Measurements from ENCODE around the gene PRR15.
"Not testable (repeated sequence)": the region's sequence is repeated elsewhere in the genome, so short reads cannot be mapped to it uniquely, and the experiment has no call there.

The PRR15 gene

GRCh38 chr7:29563590-29564495 lies at the start of gene PRR15:
Gene PRR15, plus strand, starts transcription at chr7:29563835. Its CDS starts 2,495 bp downstream, at chr7:29566330.
- DNase-seq = peak in 1 of 2 donors; percentile 25

DNA sequence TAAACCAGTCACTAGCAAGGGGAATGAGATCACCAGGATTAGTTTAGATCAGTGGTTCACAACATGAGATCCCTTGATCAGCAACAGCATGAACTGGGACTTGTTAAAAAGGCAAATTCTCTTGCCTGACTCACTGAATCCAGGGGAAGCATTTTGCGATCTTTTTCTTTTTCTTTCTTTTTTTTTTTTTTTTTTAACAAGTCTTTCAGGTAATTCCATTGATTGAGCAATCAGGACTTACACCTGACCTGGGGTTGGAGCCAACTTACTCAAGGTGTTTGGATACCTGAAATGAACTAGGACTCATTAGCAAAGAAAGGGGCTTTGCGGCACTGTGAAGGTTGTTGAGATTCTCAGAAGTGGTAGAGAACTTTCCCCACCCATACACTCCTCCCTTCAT lies 47.1 kb upstream of the PRR15 start:
- no peak for DNase-seq

- DNase-seq = no peak
These were observed 45.0 kb upstream of the PRR15 start for GRCh38 chr7:29518616-29519015.

- DNase-seq = no peak
These were observed 39.9 kb upstream of the PRR15 start for GRCh38 chr7:29523728-29524127.

GRCh38 chr7:29527505-29528108 lies 36.0 kb upstream of the PRR15 start:
- no peak for DNase-seq

DNA sequence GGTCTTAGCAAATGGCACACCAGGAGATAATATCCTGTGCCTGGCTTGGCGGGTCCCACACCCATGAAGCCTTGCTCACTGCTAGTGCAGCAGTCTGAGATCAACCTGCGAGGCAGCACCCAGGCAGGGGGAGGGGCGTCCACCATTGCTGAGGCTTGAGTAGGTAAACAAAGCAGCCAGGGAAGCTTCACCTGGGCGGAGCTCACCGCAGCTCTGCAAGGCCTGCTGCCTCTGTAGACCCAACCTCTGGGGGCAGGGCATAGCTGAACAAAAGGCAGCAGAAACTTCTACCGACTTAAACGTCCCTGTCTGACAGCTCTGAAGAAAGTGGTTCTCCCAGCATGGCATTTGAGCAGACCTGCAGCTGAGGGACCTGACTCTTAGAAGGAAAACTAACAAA lies 35.1 kb upstream of the PRR15 start:
- not testable (repeated sequence) for DNase-seq

GRCh38 chr7:29538389-29538788 lies 25.2 kb upstream of the PRR15 start:
- DNase-seq = no peak

GRCh38 chr7:29539471-29539870 lies 24.2 kb upstream of the PRR15 start:
- DNase-seq = no peak

DNA sequence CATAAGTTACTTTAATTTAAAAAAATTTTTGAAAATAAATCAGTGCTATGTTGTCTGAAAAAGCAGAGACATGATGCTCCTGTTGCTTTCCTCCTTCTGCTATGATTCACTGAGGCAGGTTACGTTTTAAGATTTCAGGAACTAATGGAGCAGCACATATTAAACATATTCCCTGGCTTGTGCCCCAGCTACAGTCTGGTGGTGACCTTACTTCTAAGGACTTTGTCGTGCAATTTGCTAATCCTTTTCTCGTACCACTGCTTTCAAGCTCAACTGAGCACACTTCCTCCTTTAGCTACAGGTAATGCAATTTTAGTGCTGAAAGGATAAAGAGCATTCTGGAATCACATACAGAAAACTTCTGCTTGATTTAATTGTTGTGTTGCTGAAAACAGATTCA lies 16.2 kb upstream of the PRR15 start:
- DNase-seq = no peak

DNA sequence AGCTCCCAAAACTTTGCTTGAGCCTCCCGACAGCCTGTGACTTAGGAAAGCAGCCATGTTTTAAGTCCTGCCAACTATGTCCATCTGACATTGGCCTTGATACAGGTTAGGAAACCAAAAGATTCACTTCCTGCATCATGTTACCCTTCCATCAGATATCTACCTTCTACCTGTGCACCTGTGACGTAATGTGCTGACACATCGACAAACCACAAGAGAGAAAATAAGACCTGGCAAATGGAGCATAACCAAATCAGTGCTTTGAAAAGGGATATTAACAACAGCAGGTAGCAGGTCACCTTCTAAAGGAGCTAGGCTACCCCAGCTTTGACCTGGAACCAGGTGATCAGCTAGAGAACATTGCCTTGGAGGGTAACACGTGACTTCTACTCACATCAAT lies 14.8 kb upstream of the PRR15 start:
- no peak for DNase-seq

DNA sequence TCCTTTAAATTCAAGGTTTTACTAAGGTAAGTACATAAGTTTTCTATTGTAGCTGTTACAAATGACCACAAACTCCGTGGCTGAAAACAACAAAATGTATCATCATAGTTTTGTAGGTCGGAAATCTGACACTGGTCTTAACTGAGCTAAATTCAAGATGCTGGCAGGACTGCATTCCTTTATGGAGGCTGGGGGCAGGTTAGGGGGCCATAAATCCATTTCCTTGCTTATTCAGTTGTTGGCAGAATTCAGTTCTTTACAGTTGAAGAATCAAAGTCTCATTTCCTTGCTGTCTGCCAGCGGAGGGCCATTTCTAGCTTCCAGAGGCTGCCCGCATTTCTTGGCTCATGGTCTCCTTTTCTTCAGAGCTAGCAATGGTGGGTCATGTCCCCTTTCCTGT lies 11.2 kb upstream of the PRR15 start:
- no peak for DNase-seq

DNA sequence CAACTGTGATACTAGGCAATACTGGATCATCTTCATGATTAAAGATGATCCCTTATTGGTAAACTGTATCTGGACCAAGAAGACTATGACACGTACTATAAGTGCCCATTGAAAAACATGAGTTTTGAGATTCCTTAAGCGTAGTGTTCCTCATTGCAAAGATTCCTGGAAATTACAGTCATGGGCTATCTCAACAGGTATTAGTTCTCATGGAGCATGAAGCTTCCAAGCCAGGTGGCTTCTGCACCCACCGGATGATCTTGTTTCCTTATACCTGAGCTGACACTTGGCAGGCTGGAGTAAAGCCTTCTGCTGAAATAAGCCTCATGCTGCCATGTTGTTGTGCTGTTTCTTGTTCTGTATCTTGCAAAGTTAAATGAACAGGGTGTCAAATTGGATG lies 8.6 kb upstream of the PRR15 start:
- no peak for DNase-seq

DNA sequence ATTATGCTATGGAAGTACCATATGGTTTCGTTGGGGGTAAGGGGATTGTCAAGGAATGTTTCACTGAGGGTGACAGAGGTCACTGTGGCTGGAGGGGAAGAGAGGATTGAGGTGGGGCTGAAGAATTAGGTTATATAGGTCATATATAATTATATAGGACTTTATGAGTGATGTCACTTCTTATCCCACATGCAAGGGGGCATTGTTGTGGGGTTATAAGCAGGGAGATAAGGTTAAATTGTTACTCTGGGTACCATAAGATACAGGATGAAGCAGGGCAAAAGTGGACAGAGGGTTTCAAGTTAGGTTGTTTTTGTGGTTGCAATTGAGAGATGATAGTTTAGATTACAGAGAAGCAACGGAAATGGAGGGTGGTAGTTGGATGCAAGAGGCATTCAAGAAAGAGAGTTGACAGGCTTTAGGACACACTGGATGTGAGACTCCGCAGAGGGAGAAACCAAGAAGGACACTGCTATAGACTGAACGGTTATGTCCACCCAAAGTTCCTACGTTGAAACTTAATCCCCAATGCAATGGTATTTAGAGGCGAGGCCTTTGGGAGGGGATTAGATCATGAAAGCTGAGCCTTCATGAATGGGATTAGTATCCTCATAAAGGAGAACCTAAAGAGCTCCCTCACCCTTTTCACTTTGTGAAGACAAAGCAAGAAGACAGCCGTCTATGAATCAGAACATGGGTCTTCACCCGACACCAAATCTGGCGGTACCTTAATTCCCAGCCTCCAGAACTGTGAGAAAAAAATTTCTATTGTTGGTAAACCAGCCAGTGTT lies 7.0 kb upstream of the PRR15 start:
- no peak for DNase-seq

GRCh38 chr7:29557954-29558353 lies 5.7 kb upstream of the PRR15 start:
- no peak for DNase-seq

- DNase-seq = no peak
These were observed 2.4 kb upstream of the PRR15 start for GRCh38 chr7:29561271-29561670.

DNA sequence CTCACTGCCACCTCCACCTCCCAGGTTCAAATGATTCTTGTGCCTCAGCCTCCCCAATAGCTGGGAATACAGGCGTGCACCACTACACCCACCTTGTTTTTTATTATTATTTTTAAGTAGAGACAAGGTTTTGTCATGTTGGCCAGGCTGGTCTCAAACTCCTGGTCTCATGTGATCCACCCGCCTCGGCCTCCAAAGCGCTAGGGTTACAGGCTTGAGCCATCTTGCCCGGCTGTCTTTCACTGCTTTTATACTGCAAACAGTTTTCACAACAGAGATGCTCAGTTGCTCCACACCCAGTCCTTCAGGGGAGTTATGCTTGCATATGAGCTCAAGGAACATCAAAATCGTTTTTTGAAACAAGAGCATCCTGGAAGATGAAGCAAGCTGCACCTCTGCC lies 1.3 kb upstream of the PRR15 start:
- DNase-seq = no peak

DNA sequence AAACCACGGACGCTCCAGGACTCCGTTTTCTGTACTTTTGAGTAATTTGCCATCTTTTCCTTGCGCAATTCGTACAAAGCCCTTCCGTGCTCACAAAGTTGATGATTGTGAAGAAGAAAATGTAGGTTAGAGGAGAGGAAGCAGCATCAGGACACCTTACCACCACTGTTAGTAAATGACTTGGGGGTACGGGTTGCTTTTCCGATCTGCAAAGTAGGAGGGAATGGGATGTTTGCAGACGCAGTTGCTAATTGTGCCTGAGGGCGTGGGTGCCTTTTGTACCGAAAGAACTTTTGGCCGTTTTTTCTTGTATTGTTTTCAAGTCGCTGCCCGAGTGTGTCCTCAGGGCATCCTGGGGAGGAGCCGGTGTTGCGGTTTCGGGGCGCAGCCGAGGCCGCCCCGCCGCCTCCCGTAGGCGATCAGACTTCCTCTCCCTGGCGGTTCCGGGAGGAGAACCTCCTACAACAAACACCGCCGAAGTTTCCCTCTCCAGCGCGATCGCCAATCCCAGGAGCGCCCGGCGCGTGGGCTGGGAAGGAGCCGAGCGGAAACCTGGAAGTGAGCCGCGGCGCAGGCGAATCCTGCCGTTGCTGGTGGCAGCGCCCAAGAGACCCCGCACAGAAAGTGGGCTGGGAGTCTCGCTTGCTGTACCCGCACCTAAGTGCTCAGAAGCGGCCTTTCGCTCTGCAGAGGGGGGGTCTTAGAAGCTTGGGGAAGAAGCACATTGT lies 1.0 kb downstream of the PRR15 start:
- DNase-seq = peak in 1 of 2 donors; percentile 4

- no peak for DNase-seq
These were observed 1.6 kb downstream of the PRR15 start for GRCh38 chr7:29565224-29565630.

- DNase-seq = no peak
These were observed 2.0 kb downstream of the PRR15 start for GRCh38 chr7:29565634-29565981.

- DNase-seq = peak in 1 of 2 donors; percentile 5
These were observed 2.5 kb downstream of the PRR15 start for GRCh38 chr7:29565982-29566746.

- no peak for DNase-seq
These were observed 3.5 kb downstream of the PRR15 start for GRCh38 chr7:29567174-29567573.

- DNase-seq = no peak
These were observed 6.0 kb downstream of the PRR15 start for GRCh38 chr7:29569648-29570047.
